Measurements from ENCODE around the gene ANTXR2. TPM values are rescaled to one million over a fixed set of nuclear protein-coding genes. Genes with fewer than 3 reads are reported as not detected.

Gene ANTXR2
- total and polyA plus RNA-seq, 9 of the 15 experiments (the other 6 are each of a cell fraction or from before 2014, with no cell fraction given) = 10.1 to 83.8 (median 60.3) TPM

DNA sequence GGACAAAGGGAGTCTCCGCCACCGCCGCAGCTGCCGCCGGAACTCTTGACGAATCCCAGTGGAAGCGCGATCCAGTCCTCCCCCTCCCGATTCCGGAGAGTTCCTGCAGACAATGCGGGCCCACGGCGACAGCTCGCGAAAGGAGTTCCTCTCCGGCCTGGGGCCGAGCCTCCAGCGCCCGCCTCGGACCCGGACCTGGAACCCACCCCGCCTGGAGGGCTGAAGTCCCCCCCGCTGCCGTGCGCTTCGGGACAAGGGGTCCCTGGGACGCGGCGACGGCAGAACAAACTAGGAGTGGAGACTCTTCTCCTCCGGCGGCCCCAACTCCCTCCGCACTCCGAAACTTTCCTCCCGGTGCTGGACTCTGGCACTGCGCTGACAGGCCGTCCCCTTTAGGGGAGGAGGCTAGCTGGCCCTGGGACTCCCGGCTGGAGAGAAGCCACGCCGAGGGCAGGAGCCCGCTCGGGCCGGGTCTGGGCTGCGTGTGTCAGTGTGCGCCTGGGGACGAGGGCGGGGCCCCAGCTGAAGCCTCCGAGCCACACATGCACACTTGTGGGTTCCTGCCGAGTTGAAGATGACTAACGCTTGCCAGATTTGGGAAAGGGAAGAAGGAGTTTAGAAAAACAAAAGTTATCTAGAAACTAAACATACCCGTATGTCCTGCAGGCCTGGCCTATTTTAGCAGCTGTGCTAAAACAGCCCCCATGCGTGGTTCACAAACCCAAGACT lies at the start of gene ANTXR2 (continued):
- TF ChIP-seq ZNF444 (CRISPR knock-in tag; IDR thresholded peaks at IDR 0.05) (no peak), PTBP1 (IDR thresholded peaks at IDR 0.05; ENCODE audit: low read depth, low read length) (no peak), TGIF2 (CRISPR knock-in tag; IDR thresholded peaks at IDR 0.05) (peak; percentile 64; the same call in 1 of the 2 replicates), KDM5B (IDR thresholded peaks at IDR 0.05; ENCODE audit: insufficient replicate concordance, low read depth, low read length) (no peak), ZNF121 (CRISPR knock-in tag; conservative IDR thresholded peaks at IDR 0.05) (peak; percentile 30; the same call in 1 of the 2 replicates), DNMT1 (IDR thresholded peaks at IDR 0.05) (no peak), ESRRA (IDR thresholded peaks at IDR 0.05; ENCODE audit: borderline replicate concordance, low read depth) (no peak), DMBX1 (CRISPR knock-in tag; IDR thresholded peaks at IDR 0.05; ENCODE audit: borderline replicate concordance) (no peak), ZNF76 (CRISPR knock-in tag; IDR thresholded peaks at IDR 0.05; ENCODE audit: borderline replicate concordance) (no peak), ZC3H11A (IDR thresholded peaks at IDR 0.05; ENCODE audit: low read depth, low read length) (no peak), NEUROD1 (IDR thresholded peaks at IDR 0.05; ENCODE audit: borderline replicate concordance, low read depth, low read length, partially characterized antibody) (no peak), BMI1 (IDR thresholded peaks at IDR 0.05; ENCODE audit: low read length) (no peak), TAF7 (tag; IDR thresholded peaks at IDR 0.05) (peak; percentile 31; the same call in 1 of the 2 replicates), ZNF77 (CRISPR knock-in tag; IDR thresholded peaks at IDR 0.05) (no peak)
- TF ChIP-seq, protein P1, sequence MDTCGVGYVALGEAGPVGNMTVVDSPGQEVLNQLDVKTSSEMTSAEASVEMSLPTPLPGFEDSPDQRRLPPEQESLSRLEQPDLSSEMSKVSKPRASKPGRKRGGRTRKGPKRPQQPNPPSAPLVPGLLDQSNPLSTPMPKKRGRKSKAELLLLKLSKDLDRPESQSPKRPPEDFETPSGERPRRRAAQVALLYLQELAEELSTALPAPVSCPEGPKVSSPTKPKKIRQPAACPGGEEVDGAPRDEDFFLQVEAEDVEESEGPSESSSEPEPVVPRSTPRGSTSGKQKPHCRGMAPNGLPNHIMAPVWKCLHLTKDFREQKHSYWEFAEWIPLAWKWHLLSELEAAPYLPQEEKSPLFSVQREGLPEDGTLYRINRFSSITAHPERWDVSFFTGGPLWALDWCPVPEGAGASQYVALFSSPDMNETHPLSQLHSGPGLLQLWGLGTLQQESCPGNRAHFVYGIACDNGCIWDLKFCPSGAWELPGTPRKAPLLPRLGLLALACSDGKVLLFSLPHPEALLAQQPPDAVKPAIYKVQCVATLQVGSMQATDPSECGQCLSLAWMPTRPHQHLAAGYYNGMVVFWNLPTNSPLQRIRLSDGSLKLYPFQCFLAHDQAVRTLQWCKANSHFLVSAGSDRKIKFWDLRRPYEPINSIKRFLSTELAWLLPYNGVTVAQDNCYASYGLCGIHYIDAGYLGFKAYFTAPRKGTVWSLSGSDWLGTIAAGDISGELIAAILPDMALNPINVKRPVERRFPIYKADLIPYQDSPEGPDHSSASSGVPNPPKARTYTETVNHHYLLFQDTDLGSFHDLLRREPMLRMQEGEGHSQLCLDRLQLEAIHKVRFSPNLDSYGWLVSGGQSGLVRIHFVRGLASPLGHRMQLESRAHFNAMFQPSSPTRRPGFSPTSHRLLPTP (IDR thresholded peaks at IDR 0.05; ENCODE audit: borderline replicate concordance, extremely low read depth, insufficient read length) = no peak
- TF ChIP-seq, protein P2, sequence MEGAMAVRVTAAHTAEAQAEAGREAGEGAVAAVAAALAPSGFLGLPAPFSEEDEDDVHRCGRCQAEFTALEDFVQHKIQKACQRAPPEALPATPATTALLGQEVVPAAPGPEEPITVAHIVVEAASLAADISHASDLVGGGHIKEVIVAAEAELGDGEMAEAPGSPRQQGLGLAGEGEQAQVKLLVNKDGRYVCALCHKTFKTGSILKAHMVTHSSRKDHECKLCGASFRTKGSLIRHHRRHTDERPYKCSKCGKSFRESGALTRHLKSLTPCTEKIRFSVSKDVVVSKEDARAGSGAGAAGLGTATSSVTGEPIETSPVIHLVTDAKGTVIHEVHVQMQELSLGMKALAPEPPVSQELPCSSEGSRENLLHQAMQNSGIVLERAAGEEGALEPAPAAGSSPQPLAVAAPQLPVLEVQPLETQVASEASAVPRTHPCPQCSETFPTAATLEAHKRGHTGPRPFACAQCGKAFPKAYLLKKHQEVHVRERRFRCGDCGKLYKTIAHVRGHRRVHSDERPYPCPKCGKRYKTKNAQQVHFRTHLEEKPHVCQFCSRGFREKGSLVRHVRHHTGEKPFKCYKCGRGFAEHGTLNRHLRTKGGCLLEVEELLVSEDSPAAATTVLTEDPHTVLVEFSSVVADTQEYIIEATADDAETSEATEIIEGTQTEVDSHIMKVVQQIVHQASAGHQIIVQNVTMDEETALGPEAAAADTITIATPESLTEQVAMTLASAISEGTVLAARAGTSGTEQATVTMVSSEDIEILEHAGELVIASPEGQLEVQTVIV (CRISPR knock-in tag; IDR thresholded peaks at IDR 0.05; ENCODE audit: borderline replicate concordance) = no peak
- TF ChIP-seq, protein P3, sequence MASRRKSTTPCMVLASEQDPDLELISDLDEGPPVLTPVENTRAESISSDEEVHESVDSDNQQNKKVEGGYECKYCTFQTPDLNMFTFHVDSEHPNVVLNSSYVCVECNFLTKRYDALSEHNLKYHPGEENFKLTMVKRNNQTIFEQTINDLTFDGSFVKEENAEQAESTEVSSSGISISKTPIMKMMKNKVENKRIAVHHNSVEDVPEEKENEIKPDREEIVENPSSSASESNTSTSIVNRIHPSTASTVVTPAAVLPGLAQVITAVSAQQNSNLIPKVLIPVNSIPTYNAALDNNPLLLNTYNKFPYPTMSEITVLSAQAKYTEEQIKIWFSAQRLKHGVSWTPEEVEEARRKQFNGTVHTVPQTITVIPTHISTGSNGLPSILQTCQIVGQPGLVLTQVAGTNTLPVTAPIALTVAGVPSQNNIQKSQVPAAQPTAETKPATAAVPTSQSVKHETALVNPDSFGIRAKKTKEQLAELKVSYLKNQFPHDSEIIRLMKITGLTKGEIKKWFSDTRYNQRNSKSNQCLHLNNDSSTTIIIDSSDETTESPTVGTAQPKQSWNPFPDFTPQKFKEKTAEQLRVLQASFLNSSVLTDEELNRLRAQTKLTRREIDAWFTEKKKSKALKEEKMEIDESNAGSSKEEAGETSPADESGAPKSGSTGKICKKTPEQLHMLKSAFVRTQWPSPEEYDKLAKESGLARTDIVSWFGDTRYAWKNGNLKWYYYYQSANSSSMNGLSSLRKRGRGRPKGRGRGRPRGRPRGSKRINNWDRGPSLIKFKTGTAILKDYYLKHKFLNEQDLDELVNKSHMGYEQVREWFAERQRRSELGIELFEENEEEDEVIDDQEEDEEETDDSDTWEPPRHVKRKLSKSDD (conservative IDR thresholded peaks at IDR 0.05; ENCODE audit: low read length) = no peak
- TF ChIP-seq, protein P4, sequence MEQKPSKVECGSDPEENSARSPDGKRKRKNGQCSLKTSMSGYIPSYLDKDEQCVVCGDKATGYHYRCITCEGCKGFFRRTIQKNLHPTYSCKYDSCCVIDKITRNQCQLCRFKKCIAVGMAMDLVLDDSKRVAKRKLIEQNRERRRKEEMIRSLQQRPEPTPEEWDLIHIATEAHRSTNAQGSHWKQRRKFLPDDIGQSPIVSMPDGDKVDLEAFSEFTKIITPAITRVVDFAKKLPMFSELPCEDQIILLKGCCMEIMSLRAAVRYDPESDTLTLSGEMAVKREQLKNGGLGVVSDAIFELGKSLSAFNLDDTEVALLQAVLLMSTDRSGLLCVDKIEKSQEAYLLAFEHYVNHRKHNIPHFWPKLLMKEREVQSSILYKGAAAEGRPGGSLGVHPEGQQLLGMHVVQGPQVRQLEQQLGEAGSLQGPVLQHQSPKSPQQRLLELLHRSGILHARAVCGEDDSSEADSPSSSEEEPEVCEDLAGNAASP (IDR thresholded peaks at IDR 0.05) = no peak

Measured in K562 (cell line).